Mucosa of rectum (tissue), 2 donors: ENCODE measurements around the gene MEF2C.
"Not testable (repeated sequence)": the region's sequence is repeated elsewhere in the genome, so short reads cannot be mapped to it uniquely, and the experiment has no call there.

Experiments
- H3K27ac ChIP-seq, 2 donors: one replicate each; pipeline ENCODE4 v1.7.0; 2013; ENCODE audit warnings: inconsistent platforms in 2 of 2, low read depth in 2 of 2, low read length in 2 of 2
- H3K27me3 ChIP-seq, 2 donors: one replicate each; pipeline ENCODE4 v1.7.0; 2013; ENCODE audit warnings: low read length in 2 of 2; ENCODE audit not compliant: control insufficient read depth in 2 of 2, insufficient read depth in 2 of 2
- H3K36me3 ChIP-seq, 2 donors: one replicate each; pipeline ENCODE4 v1.7.0; 2013; ENCODE audit warnings: low read length in 2 of 2; ENCODE audit not compliant: control insufficient read depth in 2 of 2, insufficient read depth in 2 of 2
- H3K4me1 ChIP-seq, 2 donors: one replicate each; pipeline ENCODE4 v1.7.0; 2013; ENCODE audit warnings: low read length in 2 of 2, mild to moderate bottlenecking in 1 of 2; ENCODE audit not compliant: control insufficient read depth in 2 of 2, insufficient read depth in 2 of 2
- H3K4me3 ChIP-seq, 2 donors: one replicate each; pipeline ENCODE4 v1.7.0; 2013; ENCODE audit warnings: low read length in 2 of 2
- H3K9ac ChIP-seq, 2 donors: one replicate each; pipeline ENCODE4 v1.7.0; 2013; ENCODE audit warnings: low read length in 2 of 2, low read depth in 1 of 2, mild to moderate bottlenecking in 1 of 2
- H3K9me3 ChIP-seq, 2 donors: one replicate each; pipeline ENCODE4 v1.7.0; 2013; ENCODE audit warnings: low read length in 2 of 2; ENCODE audit not compliant: control insufficient read depth in 2 of 2
- donor health status: healthy.
- donor health status: Normal muscosa, but diverticular disease.

The MEF2C gene

GRCh38 chr5:88793797-88794196 is 89.2 kb downstream of the MEF2C start:
- H3K4me3 ChIP-seq, H3K27ac ChIP-seq, H3K36me3 ChIP-seq, H3K4me1 ChIP-seq, H3K27me3 ChIP-seq, H3K9ac ChIP-seq, H3K9me3 ChIP-seq: not testable (repeated sequence)

GRCh38 chr5:88792144-88792840 is 90.7 kb downstream of the MEF2C start:
- Histone ChIP-seq H3K9me3 (no peaks in the 10 kb centered on the region), H3K27me3 (no peaks in the 10 kb centered on the region), H3K4me1 (no peaks in the 10 kb centered on the region), H3K9ac (no peak overlapping the region), H3K4me3 (no peak overlapping the region), H3K27ac (no peak overlapping the region), H3K36me3 (no peaks in the 10 kb centered on the region)

- Histone ChIP-seq H3K36me3 (no peaks in the 10 kb centered on the region), H3K4me1 (peaks cover 0 to 12% of the 10 kb centered on the region in 2 donors), H3K27me3 (no peaks in the 10 kb centered on the region), H3K27ac (no peak overlapping the region), H3K9me3 (no peaks in the 10 kb centered on the region), H3K4me3 (no peak overlapping the region), H3K9ac (no peak overlapping the region)
Measured at GRCh38 chr5:88787856-88788255, 95.1 kb downstream of the MEF2C start.

- Histone ChIP-seq H3K4me1 (peaks cover 0 to 12% of the 10 kb centered on the region in 2 donors), H3K4me3 (no peak overlapping the region), H3K27ac (no peak overlapping the region)
Measured at GRCh38 chr5:88786789-88787188, 96.2 kb downstream of the MEF2C start.

GRCh38 chr5:88785746-88786565 is 97.0 kb downstream of the MEF2C start:
- no peaks in the 10 kb centered on the region for H3K36me3 ChIP-seq
- H3K4me1 ChIP-seq = peaks cover 0 to 12% of the 10 kb centered on the region in 2 donors
- no peaks in the 10 kb centered on the region for H3K27me3 ChIP-seq
- no peaks in the 10 kb centered on the region for H3K9me3 ChIP-seq
- H3K9ac ChIP-seq = no peak overlapping the region
- H3K27ac ChIP-seq = peak overlapping the region; percentile 38 to 39
- peak overlapping the region in 1 of 2 donors; percentile 39 for H3K4me3 ChIP-seq

More at GRCh38 chr5:88786789-88787188, 96.2 kb downstream of the MEF2C start:
- Histone ChIP-seq H3K9ac (no peak overlapping the region), H3K36me3 (no peaks in the 10 kb centered on the region), H3K9me3 (no peaks in the 10 kb centered on the region), H3K27me3 (no peaks in the 10 kb centered on the region)

- H3K4me3 ChIP-seq = no peak overlapping the region
- no peaks in the 10 kb centered on the region for H3K27me3 ChIP-seq
- H3K9ac ChIP-seq = no peak overlapping the region
- no peaks in the 10 kb centered on the region for H3K36me3 ChIP-seq
- no peak overlapping the region for H3K27ac ChIP-seq
- H3K4me1 ChIP-seq = peaks cover 0 to 12% of the 10 kb centered on the region in 2 donors
- no peaks in the 10 kb centered on the region for H3K9me3 ChIP-seq
Measured at GRCh38 chr5:88782571-88782970, 100.4 kb downstream of the MEF2C start.

GRCh38 chr5:88780736-88781135 is 102.2 kb downstream of the MEF2C start:
- peaks cover 0 to 9% of the 10 kb centered on the region in 2 donors for H3K4me1 ChIP-seq
- H3K27me3 ChIP-seq = no peaks in the 10 kb centered on the region
- H3K9me3 ChIP-seq = no peaks in the 10 kb centered on the region
- no peaks in the 10 kb centered on the region for H3K36me3 ChIP-seq
- H3K27ac ChIP-seq = no peak overlapping the region
- H3K9ac ChIP-seq = no peak overlapping the region
- no peak overlapping the region for H3K4me3 ChIP-seq

GRCh38 chr5:88778736-88779135 is 104.2 kb downstream of the MEF2C start:
- H3K27ac ChIP-seq = no peak overlapping the region
- no peaks in the 10 kb centered on the region for H3K4me1 ChIP-seq
- no peak overlapping the region for H3K4me3 ChIP-seq
- H3K27me3 ChIP-seq = no peaks in the 10 kb centered on the region
- no peaks in the 10 kb centered on the region for H3K36me3 ChIP-seq
- no peaks in the 10 kb centered on the region for H3K9me3 ChIP-seq
- H3K9ac ChIP-seq = no peak overlapping the region

GRCh38 chr5:88776692-88777091 is 106.3 kb downstream of the MEF2C start:
- H3K27ac ChIP-seq = no peak overlapping the region
- H3K27me3 ChIP-seq = no peaks in the 10 kb centered on the region
- no peaks in the 10 kb centered on the region for H3K4me1 ChIP-seq
- peaks cover 0 to 2% of the 10 kb centered on the region in 2 donors for H3K36me3 ChIP-seq
- H3K9ac ChIP-seq = no peak overlapping the region
- H3K9me3 ChIP-seq = no peaks in the 10 kb centered on the region
- H3K4me3 ChIP-seq = no peak overlapping the region

GRCh38 chr5:88772831-88773230 is 110.2 kb downstream of the MEF2C start:
- Histone ChIP-seq H3K4me1 (no peaks in the 10 kb centered on the region), H3K27me3 (no peaks in the 10 kb centered on the region), H3K9ac (no peak overlapping the region), H3K36me3 (peaks cover 0 to 4% of the 10 kb centered on the region in 2 donors), H3K27ac (no peak overlapping the region), H3K4me3 (no peak overlapping the region), H3K9me3 (no peaks in the 10 kb centered on the region)
